ENCODE measurements around the gene PSMA7.
"Not testable (repeated sequence)": the region's sequence is repeated elsewhere in the genome, so short reads cannot be mapped to it uniquely, and the experiment has no call there.

The PSMA7 gene

DNA sequence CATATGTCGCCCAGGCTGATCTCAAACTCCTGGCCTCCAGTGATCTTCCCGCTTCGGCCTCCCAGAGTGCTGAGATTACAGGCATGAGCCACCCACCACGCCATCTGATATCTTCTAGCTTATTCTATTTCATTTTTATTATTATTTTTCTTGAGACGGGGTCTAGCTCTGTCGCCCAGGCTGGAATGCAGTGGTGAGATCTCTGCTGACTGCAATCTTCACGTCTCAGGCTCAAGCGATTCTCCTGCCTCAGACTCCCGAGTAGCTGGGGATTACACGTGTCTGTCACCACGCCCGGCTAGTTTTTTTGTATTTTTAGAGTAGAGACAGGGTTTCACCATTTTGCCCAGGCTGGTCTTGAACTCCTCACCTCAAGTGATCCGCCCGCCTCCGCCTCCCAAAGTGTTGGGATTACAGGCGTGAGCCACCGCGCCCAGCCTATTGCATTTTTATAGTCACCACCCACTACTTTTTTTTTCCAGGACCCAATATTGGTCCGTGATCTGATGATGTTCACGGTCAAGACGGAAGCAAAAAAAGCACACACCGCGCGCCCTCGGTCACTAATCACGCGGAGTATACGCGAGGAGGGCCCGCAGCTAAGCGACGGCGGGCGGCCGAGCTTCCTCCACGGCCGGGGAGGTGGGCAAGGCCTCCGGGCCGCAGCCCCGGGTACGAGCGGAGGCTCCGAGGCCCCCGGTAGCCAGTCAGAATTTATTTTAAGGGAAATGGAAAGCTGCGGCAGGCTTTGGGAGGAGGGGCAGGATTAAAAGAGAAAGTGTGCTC, 22.0 kb downstream of the PSMA7 start:
- DNase-seq (ENCODE audit: low read depth in 2 of 3, low spot score in 1 of 3) = no peak

GRCh38 chr20:62120365-62120762, 22.8 kb downstream of the PSMA7 start:
- no peak for DNase-seq (ENCODE audit: low read depth in 2 of 3, low spot score in 1 of 3)

DNA sequence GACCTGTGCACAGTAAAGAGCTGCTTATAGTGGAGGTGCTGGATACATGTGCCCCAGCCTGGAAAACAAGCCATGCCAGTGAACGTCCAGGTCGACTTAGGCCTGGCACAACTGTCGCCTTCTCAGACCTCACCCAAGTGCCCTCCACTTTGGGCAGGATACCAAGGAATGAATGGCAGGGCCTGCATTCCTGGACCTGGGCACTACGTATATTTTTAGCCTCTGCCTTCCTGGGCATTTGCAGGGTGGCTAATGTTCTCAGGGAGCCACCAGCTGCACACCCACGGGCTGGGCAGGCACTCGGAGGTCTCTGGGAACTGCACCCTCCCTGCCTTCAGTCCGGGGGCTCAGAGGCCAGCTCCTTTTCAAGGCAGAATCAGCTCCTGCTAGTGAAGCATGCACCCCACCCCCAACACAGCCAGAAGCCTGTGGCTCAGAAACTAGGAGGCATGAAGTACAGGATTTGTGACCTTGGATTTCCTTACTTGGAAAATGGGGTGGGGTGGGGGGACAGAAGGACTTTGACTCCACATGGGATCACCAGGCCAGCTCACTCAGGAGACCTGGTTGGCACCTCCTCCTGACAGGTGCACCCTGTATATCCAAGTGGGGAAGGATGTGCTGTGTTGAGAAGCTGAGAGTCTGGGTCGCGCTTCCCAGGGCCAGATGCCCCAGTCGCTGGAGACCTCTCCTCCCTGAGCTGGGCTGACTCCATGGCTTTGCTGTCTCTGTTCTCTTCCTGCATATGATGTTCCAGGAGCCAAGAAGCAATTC, 23.4 kb downstream of the PSMA7 start:
- no peak for DNase-seq (ENCODE audit: low read depth in 2 of 3, low spot score in 1 of 3)

DNA sequence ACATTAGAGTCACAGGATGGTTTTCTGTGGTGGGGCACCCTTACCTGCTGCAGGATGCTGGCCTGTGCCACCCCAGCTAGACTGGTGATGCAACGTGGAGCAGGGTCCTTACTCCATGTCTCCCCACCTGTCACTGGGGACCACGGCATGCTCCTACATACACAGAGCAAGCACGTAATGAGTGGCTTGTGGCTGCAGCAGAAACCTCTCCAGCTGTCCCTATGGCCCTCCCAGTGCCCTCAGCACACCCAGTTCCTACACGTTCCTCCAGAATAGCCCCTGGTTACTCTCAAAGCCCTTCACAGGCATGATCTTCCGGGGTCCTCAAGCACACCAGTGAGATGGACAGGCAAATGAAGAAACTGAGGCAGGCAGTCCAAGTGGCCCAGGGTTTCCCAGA, 24.1 kb downstream of the PSMA7 start:
- DNase-seq (ENCODE audit: low read depth in 2 of 3, low spot score in 1 of 3) = no peak

- DNase-seq (ENCODE audit: low read depth in 2 of 3, low spot score in 1 of 3) = no peak
These were observed 24.8 kb downstream of the PSMA7 start for GRCh38 chr20:62118113-62119043.

DNA sequence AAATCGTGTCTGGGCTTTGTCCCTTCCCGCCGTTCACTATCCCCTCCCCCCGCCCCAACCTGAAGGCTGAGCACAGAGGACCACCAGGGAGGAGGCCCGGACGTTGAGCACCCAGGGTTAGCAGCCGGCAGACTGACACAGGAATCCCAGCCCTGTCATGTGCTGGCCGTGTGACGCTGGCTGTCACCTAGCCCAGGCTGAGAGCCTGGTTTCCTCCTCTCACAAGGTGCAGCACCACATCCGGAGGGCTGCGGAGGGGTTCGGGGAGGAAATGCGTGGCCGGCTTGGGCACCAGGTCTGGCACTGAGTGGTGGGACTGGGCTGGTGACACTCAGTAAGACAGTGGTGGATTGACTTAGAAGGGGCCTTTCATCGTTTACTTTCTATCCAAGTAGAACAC, 25.5 kb downstream of the PSMA7 start:
- peak in 1 of 3 donors; percentile 26 for DNase-seq (ENCODE audit: low read depth in 2 of 3, low spot score in 1 of 3)

DNA sequence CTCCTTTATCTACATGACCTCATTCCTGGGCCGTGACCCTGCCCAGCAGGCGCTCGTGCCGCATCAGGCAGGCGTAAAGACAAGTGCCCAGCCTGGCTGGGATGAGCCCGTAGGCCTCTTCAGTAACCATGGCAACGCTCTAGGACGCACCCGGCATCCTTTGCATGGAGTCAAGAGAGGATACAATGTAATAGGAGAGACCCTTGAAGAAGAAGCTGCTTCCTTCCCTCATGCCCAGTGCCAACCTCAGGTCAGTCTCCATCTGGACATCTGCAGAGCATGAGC, 25.9 kb downstream of the PSMA7 start:
- no peak for DNase-seq (ENCODE audit: low read depth in 2 of 3, low spot score in 1 of 3)

- no peak for DNase-seq (ENCODE audit: low read depth in 2 of 3, low spot score in 1 of 3)
These were observed 26.4 kb downstream of the PSMA7 start for GRCh38 chr20:62116558-62117361.

DNA sequence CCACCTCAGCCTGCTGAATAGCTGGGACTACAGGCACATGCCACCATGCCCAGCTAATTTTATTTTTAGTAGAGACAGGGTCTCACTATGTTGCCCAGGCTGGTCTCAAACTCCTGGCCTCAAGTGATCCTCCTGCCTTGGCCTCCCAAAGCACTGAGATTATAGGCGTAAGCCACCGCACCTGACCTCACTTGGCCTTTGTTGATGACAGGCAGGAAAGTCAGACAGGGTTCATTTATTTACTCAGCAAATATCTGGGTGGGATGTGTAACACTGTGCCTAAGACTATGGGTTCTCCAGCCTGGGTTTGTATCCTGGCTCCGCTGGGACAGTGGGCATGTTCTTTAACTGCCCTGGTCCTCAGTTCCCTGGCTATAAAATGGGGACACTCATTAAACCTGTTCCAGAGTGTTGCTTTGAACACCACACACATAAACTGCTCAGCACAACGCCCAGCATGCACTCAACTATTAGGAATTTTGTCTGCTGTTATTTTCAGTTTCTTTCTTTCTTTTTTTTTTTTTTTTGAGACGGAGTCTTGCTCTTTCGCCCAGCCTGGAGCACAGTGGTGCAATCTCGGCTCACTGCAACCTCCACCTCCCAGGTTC, 27.3 kb downstream of the PSMA7 start:
- DNase-seq (ENCODE audit: low read depth in 2 of 3, low spot score in 1 of 3) = not testable (repeated sequence)

GRCh38 chr20:62114894-62115293, 28.3 kb downstream of the PSMA7 start:
- DNase-seq (ENCODE audit: low read depth in 2 of 3, low spot score in 1 of 3) = no peak

- DNase-seq (ENCODE audit: low read depth in 2 of 3, low spot score in 1 of 3) = no peak
These were observed 30.8 kb downstream of the PSMA7 start for GRCh38 chr20:62112368-62112767.

DNA sequence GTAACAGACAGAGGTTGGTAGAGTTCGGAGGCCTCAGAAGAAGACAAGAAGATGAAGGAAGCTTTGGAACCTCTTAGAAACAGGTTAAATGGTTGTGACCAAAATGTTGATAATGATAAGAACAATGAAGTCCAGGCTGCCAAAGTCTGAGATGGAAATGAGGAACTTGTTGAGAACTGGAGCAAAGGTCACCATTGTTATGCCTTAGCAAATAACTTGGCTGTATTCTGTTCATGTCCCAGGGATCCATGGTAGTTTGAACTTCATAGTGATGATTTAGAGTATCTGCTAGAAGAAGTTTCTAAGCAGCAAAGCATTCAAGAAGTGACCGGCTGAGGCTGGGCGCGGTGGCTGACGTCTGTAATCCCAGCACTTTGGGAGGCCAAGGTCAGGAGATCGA, 32.0 kb downstream of the PSMA7 start:
- no peak for DNase-seq (ENCODE audit: low read depth in 2 of 3, low spot score in 1 of 3)

- no peak for DNase-seq (ENCODE audit: low read depth in 2 of 3, low spot score in 1 of 3)
These were observed 37.6 kb downstream of the PSMA7 start for GRCh38 chr20:62105592-62105991.

DNA sequence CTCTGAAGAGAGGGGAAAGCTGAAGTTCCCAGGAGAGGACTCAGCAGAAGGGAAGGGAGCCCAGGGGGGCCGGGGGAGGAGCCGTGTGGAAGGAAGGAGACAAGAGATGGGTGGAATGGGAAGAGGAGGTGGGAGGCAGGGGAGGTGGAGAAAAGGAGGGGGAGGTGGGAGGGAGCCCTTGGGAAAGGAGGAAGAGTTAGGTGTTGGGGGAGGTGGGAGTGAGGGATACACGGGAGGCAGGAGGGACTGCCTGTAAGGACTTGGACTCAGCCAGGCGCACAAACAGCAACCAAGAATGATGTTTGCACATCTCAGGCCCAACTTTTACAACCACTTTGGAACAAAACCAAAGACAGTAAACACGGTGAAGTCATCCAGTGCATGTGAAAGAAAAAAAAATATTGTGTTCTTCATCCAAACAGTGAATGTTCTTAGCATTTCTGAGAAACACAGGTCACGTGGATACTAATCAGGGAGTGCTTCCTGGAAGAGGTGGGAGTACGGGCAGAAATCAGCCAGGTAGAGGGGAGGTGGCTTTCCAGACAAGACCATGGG, 38.3 kb downstream of the PSMA7 start:
- no peak for DNase-seq (ENCODE audit: low read depth in 2 of 3, low spot score in 1 of 3)

GRCh38 chr20:62104234-62104789, 38.9 kb downstream of the PSMA7 start:
- no peak for DNase-seq (ENCODE audit: low read depth in 2 of 3, low spot score in 1 of 3)

- DNase-seq (ENCODE audit: low read depth in 2 of 3, low spot score in 1 of 3) = no peak
These were observed 39.5 kb downstream of the PSMA7 start for GRCh38 chr20:62103508-62104233.

DNA sequence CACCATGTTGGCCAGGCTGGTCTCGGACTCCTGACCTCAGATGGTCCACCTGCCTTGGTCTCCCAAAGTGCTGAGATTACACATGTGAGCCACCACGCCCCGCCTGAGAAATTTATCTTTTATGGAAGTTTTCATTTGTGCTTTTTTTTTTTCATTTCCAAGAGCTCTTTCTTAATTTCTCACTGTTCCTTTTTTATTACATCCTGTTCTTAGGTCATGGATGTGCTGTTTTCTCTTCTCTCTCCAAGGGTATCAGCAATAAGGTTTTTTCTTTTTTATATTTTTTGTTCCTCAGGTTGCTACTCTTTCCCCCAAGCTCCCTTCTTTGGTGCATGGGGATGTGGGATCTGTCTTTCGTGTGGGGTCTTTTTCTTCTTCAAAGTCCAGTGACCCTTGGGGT, 42.1 kb downstream of the PSMA7 start:
- DNase-seq (ENCODE audit: low read depth in 2 of 3, low spot score in 1 of 3) = no peak

- no peak for DNase-seq (ENCODE audit: low read depth in 2 of 3, low spot score in 1 of 3)
These were observed 45.2 kb downstream of the PSMA7 start for GRCh38 chr20:62097881-62098407.

Measured in stimulated activated CD4-positive, alpha-beta T cell treated with anti-CD3 and anti-CD28 coated beads, Interleukin-12 subunit alpha, Interleukin-12 subunit beta, amount 100 ng/mL, for 48 hours (primary cell).